BE2C (cell line): ENCODE data around the gene SNX25.

Source experiments
- DNase-seq: peaks from one replicate; pipeline ENCODE4 v3.0.0-alpha.2; 2020
- H3K27me3 ChIP-seq: fragments of 250-450 bp; sonication (Bioruptor Pico); 2 replicates; pipeline ENCODE4 v1.5.1; 2020; ENCODE audit warnings: mild to moderate bottlenecking
- H3K36me3 ChIP-seq: fragments of 250-450 bp; sonication (Bioruptor Pico); 2 replicates; pipeline ENCODE4 v1.5.1; 2020; ENCODE audit warnings: mild to moderate bottlenecking
- H3K4me1 ChIP-seq: fragments of 250-450 bp; sonication (Bioruptor Pico); 2 replicates; pipeline ENCODE4 v1.5.1; 2020
- H3K4me3 ChIP-seq: 2 replicates; pipeline ENCODE4 v1.5.1; 2011; ENCODE audit warnings: low read depth, low read length
- H3K9me3 ChIP-seq: fragments of 250-450 bp; sonication (Bioruptor Pico); 2 replicates; pipeline ENCODE4 v1.5.1; 2020
- TF ChIP-seq, protein P1 (sequence below): IDR thresholded peaks from 2 replicates; pipeline ENCODE4 v1.5.1; 2012; ENCODE audit warnings: mild to moderate bottlenecking, low read depth, low read length

Gene SNX25

DNA sequence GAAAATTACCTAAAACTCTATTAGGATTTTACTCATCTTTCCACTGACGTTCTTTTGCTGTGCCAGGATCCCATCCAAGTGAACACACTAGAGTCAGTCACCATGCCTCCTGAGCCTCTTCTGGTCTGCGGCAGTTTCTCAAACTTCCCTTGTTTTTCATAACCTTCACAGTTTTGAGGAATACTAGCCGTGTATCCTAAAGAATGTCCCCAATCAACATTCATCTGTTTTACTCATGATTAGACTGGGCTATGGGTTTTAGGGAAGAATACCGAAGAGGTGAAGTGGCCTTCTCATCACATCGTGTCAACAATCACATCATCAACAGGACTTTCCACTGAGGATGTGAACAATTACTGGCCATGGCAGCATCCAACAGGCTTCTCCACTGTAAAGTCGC lies 181.5 kb downstream of the SNX25 start:
- no peaks in the 10 kb centered on the region for H3K36me3 ChIP-seq
- TF ChIP-seq, protein P1, sequence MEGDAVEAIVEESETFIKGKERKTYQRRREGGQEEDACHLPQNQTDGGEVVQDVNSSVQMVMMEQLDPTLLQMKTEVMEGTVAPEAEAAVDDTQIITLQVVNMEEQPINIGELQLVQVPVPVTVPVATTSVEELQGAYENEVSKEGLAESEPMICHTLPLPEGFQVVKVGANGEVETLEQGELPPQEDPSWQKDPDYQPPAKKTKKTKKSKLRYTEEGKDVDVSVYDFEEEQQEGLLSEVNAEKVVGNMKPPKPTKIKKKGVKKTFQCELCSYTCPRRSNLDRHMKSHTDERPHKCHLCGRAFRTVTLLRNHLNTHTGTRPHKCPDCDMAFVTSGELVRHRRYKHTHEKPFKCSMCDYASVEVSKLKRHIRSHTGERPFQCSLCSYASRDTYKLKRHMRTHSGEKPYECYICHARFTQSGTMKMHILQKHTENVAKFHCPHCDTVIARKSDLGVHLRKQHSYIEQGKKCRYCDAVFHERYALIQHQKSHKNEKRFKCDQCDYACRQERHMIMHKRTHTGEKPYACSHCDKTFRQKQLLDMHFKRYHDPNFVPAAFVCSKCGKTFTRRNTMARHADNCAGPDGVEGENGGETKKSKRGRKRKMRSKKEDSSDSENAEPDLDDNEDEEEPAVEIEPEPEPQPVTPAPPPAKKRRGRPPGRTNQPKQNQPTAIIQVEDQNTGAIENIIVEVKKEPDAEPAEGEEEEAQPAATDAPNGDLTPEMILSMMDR, result no peak
- no peaks in the 10 kb centered on the region for H3K27me3 ChIP-seq

DNA sequence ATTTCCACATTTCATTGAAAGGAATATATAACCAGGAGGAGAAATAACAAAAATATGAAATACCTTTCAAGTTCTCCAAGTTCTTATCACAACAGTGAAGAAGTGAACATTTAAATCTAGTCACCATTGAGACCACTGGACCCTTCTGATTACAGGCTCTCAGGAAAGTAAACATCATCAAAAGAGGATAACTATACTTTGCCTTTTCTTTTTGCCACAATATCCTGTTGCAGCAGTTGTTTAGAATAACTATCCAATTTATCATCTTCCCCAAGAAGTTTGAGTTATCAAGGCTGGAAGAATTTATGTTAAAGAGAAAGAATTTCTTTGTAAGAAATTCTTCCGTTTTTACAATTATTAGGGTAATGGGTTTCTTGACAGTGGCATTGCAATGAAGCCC lies 182.8 kb downstream of the SNX25 start:
- TF ChIP-seq, protein P1, result no peak
- DNase-seq, result no peak
- no peaks in the 10 kb centered on the region for H3K9me3 ChIP-seq
- no peak overlapping the region for H3K4me3 ChIP-seq
- no peaks in the 10 kb centered on the region for H3K36me3 ChIP-seq
- no peaks in the 10 kb centered on the region for H3K4me1 ChIP-seq
- no peaks in the 10 kb centered on the region for H3K27me3 ChIP-seq

More for the DNA sequence above, 181.5 kb downstream of the SNX25 start:
- DNase-seq, result no peak
- no peaks in the 10 kb centered on the region for H3K4me1 ChIP-seq
- no peak overlapping the region for H3K4me3 ChIP-seq
- H3K9me3 ChIP-seq, result no peaks in the 10 kb centered on the region

DNA sequence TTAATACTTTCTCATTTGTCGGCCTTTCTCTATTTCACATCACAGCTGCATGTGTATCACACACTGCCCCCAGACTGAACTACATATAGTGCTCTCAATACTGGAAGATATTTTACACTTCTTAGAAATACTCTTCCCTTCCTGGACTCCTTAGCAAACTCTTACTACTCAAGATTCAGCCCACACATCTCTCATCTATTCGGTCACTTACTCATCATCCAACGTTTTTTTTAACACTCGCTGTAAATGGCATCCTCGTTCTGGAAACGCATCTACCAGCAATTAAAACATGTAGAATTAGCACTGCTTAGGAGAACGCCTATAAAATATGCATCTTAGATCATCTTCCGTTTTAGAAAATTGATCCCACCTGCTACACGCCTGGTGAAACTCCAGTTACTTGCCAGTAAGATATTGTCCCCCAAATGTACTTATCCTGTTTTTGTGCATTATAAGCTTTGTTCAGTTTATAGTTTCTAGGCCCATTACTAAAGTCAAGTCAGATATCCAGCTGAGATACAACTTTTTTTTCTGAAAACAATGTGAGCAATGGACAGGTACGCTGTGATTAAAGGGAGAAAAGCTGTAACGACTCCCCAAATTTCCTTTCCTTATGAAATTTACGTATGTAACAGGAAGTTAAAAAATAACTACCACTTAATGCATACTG lies 185.3 kb downstream of the SNX25 start:
- Histone ChIP-seq H3K27me3 (no peaks in the 10 kb centered on the region), H3K4me1 (no peaks in the 10 kb centered on the region), H3K36me3 (no peaks in the 10 kb centered on the region), H3K4me3 (no peak overlapping the region; the same call in 1 of the 2 replicates), H3K9me3 (no peaks in the 10 kb centered on the region)
- TF ChIP-seq, protein P1, result no peak
- no peak for DNase-seq

DNA sequence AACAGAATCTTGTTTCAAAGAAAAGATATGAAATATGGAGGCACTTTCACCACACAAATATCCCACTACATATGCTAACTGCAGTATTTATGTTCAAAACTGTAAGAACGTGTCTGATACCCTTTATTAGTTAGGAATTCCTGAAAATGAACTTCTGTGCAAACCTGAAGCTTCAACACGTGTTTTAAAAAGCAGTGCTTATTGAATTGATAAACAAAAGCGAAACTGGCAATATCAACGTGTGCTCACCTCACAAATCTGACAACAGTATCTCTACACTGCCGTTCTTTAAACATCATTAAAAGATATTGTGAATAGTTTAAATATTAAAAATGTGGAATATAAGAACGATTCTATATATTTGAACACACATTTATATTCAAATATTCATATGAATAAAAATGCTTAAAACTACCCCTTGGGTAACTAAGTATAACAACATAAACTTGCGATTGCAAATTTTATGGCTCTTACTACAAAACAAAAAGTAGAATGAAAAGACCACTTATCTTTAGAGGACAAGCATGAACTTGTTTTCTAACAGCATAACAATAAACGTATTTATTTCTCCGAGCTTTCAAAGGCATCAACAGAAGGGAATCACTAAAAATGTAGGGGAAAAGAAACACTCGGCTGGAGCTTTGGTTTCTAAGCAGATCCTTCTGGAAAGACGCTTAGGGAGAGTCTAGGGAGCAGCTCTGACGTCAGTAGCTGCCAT lies 186.0 kb downstream of the SNX25 start, which contains the start of gene LRP2BP:
TSS of gene LRP2BP (minus strand) at position 687 of the 718 bp plus-strand sequence. CDS start 17,738 bp downstream, outside the sequence.
- peak within 1 kb of the TSS; percentile 62 for H3K4me3 ChIP-seq
- DNase-seq, result no peak
- no peaks in the 10 kb centered on the region; the same call in 1 of the 2 replicates for H3K36me3 ChIP-seq
- H3K9me3 ChIP-seq, result no peaks in the 10 kb centered on the region
- H3K4me1 ChIP-seq, result no peaks in the 10 kb centered on the region
- H3K27me3 ChIP-seq, result no peaks in the 10 kb centered on the region
- TF ChIP-seq, protein P1, result no peak

DNA sequence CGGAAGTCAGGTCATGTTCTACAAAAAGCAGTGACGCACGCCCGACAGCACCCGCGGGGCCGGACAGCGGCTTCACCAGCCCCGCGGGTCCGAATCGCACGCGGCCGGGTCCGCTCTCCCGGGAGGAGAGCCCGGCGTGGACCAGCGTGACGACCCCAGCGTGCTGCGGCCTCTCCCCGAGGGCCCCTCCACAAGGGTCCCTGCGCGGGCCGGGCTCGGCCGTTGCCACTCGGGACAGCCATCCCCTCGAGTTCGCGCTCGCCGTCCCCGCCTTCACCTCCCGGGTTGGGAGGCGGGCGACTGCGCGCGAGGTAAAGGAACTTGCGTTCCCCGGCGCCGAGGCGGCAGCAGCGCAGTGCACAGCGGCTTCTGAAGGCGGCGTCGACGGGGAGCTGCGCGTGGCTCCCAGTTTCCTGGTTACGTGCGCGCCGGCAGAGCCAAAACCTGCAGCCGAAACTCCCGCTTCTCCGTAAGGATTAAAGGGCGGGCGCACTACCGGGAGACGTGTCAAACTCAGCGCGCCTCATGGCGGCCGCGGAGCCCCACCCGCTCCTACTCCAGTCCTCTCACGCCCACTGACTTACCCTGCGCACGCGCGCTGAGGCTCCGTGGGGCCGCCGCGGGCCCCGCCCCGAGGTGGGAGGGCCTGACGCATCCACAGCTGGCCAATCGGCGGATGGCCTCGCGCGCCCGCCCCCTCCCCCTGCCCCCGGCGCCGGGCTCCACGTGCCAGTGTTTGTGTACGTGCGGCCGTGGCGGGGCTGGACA lies 186.7 kb downstream of the SNX25 start:
- TF ChIP-seq, protein P1, result no peak

More for the DNA sequence above, 186.7 kb downstream of the SNX25 start:
- DNase-seq, result peak; percentile 97
- Histone ChIP-seq H3K27me3 (no peaks in the 10 kb centered on the region), H3K9me3 (no peaks in the 10 kb centered on the region), H3K4me1 (no peaks in the 10 kb centered on the region), H3K4me3 (peak overlapping the region; percentile 62), H3K36me3 (no peaks in the 10 kb centered on the region; the same call in 1 of the 2 replicates)
